Stimulated activated CD4-positive, alpha-beta T cell treated with anti-CD3 and anti-CD28 coated beads, TNF-alpha, amount 100 ng/mL, for 48 hours (primary cell): Measurements from ENCODE around the gene ZNHIT3.
A peak's percentile ranks its signal among the peaks of the same experiment; 100 is the strongest.

ENCODE experiments used
- DNase-seq, 3 donors: peaks; one replicate each; pipeline ENCODE4 v3.0.0-alpha.2; 2020; ENCODE audit warnings: low read depth in 3 of 3

Gene ZNHIT3

GRCh38 chr17:36512641-36513040 lies 26.2 kb downstream of the ZNHIT3 start:
- no peak for DNase-seq

- no peak for DNase-seq
Observed at GRCh38 chr17:36514856-36515255, 28.4 kb downstream of the ZNHIT3 start.

GRCh38 chr17:36515837-36516236 lies 29.4 kb downstream of the ZNHIT3 start:
- no peak for DNase-seq

- DNase-seq, result no peak
Observed at GRCh38 chr17:36523113-36523512, 36.6 kb downstream of the ZNHIT3 start.

GRCh38 chr17:36524428-36524876 lies 38.0 kb downstream of the ZNHIT3 start:
- no peak for DNase-seq

GRCh38 chr17:36525113-36525512 lies 38.6 kb downstream of the ZNHIT3 start:
- no peak for DNase-seq

GRCh38 chr17:36525888-36526287 lies 39.4 kb downstream of the ZNHIT3 start:
- no peak for DNase-seq

- no peak for DNase-seq
Observed at GRCh38 chr17:36527621-36528250, 41.3 kb downstream of the ZNHIT3 start.

GRCh38 chr17:36529121-36529520 lies 42.6 kb downstream of the ZNHIT3 start:
- DNase-seq, result no peak

GRCh38 chr17:36532435-36532975 lies 46.0 kb downstream of the ZNHIT3 start:
- no peak for DNase-seq

GRCh38 chr17:36533935-36534839 lies 47.7 kb downstream of the ZNHIT3 start:
- DNase-seq, result peak; percentile 22 to 48 (median 24)

- peak; percentile 77 to 81 (median 78) for DNase-seq
Observed at GRCh38 chr17:36534840-36535668, 48.6 kb downstream of the ZNHIT3 start, which contains the start of the genes MYO19 and PIGW. Gene MYO19 (minus strand): TSS chr17:36534868. CDS start chr17:36532538, 2,330 bp downstream. Gene PIGW (plus strand): TSS chr17:36534987. CDS start chr17:36537102, 2,115 bp downstream.

- no peak for DNase-seq
Observed at GRCh38 chr17:36535669-36536081, 49.2 kb downstream of the ZNHIT3 start.

- no peak for DNase-seq
Observed at GRCh38 chr17:36540696-36541095, 54.2 kb downstream of the ZNHIT3 start.

GRCh38 chr17:36542755-36543154 lies 56.3 kb downstream of the ZNHIT3 start:
- DNase-seq, result no peak

GRCh38 chr17:36544044-36544306 lies 57.5 kb downstream of the ZNHIT3 start:
- peak in 1 of 3 donors; percentile 19 for DNase-seq

- DNase-seq, result peak; percentile 85 to 94 (median 93)
Observed at GRCh38 chr17:36544307-36545076, 58.0 kb downstream of the ZNHIT3 start, which contains the start of gene GGNBP2. Gene GGNBP2 (plus strand): TSS chr17:36544919. CDS start chr17:36545725, 806 bp downstream.

- DNase-seq, result no peak
Observed at GRCh38 chr17:36545077-36545464, 58.6 kb downstream of the ZNHIT3 start.
